ENCODE data around the gene NISCH. TPM values are rescaled to one million over a fixed set of nuclear protein-coding genes. Genes with fewer than 3 reads are reported as not detected.

The NISCH gene
- 10 to 100 TPM; 58.9 to 60.7 TPM for total RNA-seq

DNA sequence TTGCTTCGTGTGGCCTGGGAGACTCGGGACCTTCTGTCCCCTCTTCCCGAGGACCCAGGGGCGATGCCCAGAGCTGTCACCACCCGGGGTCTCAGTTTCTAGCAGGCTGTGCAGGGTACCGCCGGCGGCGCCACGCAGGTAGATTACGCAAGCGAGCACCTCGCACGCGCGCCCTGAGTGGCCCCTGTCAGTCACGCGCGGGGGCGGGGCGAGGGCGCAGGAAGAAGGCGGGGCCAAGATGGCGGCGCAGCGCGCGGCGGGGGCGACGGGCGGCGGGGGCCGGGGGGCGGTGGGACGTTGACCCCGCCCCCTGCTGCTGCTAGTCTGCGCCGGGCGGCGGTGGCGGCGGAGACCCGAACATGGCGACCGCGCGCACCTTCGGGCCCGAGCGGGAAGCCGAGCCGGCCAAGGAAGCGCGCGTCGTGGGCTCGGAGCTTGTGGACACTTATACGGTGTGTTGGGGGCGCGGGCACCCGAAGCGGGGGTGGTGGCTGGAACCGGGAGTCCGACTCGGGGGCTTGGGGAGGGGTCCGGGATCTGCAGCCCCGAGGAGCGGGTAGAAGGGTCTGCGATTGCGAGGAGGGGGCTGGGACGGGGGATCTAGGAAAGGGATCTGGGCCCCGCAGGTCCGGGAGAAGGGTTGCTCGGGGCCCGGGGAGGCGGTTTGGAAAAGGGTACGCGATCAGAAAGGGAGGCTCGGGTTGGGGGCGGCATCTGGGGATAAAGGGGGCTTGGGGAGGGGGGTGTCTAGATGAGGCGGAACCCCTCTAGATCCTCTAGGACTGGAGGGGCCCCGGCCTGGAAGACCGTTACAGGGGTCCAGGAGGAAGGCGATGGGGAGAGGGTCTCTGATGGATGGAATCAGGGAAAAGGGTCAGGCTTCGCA lies at the start of gene NISCH:
TSS of gene NISCH (plus strand) at position 322 of the 886 bp plus-strand sequence. CDS start at position 360, 38 bp downstream.
- ChIA-PET POLR2A (interaction anchor here (0.6 kb wide), 2 partner anchors 136 to 168 kb away, joined by 3 read pairs; partner anchors contain the start of gene GLYCTK), CTCF (interaction anchor here (1.1 kb wide), 1 partner anchor 43 kb away, joined by 10 read pairs; no protein-coding TSS in a partner anchor)

DNA sequence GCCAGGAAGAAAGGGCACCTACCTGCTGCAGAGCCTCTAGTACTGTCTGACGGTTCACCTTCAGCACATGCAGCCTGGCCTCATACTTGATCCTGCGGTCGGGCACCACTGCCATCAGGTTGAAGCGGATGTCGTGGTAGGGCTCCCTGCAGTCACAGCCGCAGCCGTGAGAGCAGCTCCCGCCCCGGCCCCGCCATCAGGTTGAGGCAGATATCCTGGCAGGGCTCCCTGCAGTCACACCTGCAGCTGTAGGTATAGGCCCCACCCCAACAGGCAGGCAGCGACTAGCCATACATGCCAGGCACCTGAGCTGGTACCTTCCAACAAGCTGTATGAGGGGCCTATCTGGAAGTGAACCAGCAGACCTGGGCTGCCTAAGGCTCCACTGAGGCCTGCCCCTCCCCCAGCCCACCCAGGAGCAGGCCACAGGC lies 49.2 kb upstream of the NISCH start:
- CTCF ChIA-PET: no interaction called here
- POLR2A ChIA-PET: no interaction called here

DNA sequence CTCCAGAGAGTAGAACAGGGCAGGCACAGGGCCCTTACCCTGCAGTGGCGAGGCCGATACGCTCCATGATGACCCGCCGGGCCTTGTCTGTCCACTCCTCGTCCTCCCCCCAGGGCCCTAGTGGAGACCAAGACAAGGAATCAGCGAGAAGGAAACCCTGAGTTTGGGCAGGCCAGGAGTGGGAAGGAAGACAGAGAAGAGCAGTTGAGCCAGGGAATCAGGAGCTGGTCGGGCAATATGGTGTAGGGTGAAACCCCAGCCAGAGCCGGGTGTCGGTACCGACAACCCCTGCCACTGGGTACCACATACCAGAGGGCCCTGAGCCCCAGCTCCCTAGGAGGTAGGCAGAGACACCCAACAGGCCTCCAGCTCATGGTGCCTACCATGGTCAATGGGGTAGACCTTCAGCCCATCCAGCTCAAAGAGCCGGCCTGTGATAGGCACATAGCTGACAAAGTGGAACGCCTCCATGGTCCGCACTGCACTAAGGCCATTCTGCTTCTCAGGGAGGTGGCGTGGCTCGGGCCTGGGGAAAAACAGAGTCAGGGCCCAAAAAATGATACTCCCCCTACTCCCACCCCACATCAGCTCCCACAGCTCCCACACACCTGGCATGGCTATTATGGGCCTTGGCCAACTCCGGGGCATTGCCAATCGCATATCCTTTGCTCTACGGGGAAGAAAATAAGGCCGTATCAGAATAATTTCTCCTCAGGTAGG lies 48.5 kb upstream of the NISCH start:
- ChIA-PET CTCF (interaction anchor here (1.2 kb wide), 1 partner anchor 39 kb away, joined by 6 read pairs; no protein-coding TSS in a partner anchor), POLR2A (no interaction called here)

DNA sequence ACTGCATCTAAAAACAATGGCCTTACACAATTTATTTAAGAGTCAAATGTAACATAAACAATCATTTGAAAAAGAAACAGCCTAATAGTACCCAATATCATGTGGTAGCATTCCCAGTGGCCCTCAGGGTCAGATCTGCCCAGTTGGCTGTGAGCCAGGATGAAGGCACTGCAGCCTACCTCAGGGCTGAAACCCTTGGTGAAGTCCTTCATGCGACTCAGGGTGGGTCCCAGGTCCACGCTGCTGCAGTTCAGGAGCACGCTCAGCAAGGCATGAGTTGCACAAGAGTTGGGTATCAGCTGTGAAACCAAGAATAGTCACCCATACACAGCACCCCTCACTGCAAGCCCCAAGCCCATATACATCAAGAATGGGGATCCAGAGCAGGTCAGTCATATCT lies 47.6 kb upstream of the NISCH start:
- POLR2A ChIA-PET: no interaction called here
- CTCF ChIA-PET: interaction anchor here (1.2 kb wide), 1 partner anchor 38 kb away, joined by 6 read pairs; no protein-coding TSS in a partner anchor

DNA sequence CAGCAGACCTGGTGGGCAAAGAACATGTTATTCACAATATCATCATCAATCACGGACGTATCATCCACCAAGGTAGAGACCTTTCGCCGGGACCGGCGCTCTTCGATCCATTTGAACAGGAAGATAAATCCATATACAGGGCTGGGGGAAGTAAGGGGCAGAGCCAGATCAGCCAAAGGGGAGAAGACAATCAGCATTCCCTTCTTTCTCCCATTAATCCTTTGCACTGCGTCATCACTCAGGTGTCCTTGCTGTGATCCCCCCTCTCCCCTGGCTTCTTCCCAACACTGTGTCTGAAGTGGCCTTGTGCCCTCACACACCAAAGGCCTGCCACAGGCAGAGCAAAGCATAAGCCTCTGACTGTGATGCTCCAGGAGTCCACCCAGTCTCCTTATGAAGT lies 46.9 kb upstream of the NISCH start:
- ChIA-PET CTCF (interaction anchor here (1.2 kb wide), 1 partner anchor 38 kb away, joined by 6 read pairs; no protein-coding TSS in a partner anchor), POLR2A (no interaction called here)

DNA sequence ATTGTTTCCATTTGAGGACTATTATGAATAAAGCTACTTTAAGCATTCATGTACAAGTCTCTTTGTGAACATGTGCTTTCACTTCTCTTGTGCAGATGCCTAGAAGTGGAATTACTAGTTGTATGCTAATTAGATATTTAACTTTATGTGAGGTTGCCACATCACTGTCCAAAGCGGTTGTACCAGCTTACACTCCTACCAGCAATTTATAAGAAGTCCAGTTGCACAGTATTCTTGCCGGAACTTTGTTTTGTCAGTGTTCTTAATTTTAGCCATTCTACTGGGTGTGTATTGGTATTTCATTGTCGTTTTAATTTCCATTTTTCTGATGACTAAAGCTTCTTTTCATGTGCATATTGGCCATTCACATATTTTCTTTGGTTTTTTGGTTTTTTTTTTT lies 39.6 kb upstream of the NISCH start:
- POLR2A ChIA-PET: no interaction called here

DNA sequence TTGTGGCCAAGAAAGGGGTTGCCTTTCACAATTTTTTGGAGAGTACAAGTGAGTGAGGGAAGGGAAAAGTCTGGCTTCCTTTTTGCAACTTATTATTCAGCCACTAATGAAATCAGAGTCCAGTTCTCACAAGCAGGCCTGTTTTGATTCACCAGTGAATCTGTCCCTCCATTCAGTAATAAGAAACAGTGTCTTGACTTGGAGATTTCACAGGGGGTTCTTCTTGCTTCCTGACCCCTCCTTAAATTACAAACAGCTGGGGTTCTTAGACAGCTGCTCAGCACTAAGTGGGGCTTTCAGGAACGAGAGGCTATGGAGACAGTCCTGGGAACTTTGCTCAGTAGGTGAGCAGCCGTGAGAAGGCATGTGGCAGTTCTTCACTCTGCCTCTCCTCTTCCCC lies 35.0 kb upstream of the NISCH start:
- POLR2A ChIA-PET: no interaction called here
- CTCF ChIA-PET: interaction anchor here (1.6 kb wide), 1 partner anchor 14 kb away, joined by 3 read pairs; no protein-coding TSS in a partner anchor

More for the DNA sequence above, 39.6 kb upstream of the NISCH start:
- CTCF ChIA-PET: interaction anchor here (1.5 to 3.9 kb wide), 2 partner anchors 13 to 31 kb away, joined by 12 to 16 read pairs; no protein-coding TSS in a partner anchor

DNA sequence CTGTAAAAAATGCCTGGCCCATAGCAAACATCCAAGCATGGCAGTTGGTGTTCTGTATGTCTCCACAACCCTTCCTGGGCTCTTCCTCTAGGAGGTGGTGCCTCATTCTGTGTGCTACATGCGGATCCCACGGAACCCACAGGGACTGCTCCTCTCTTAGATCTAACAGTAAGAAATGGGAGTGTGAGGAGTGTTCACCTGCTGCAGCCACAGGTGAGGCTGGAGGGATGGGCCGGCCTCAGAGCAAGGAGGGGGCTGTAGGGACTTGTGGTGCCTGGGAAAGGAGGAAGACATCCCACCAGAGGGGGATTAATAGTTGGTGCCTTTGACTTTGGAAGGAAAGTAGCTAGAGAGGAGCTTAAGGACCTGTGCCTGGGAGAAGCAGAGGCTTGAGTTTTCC lies 32.7 kb upstream of the NISCH start:
- ChIA-PET POLR2A (no interaction called here), CTCF (no interaction called here)

DNA sequence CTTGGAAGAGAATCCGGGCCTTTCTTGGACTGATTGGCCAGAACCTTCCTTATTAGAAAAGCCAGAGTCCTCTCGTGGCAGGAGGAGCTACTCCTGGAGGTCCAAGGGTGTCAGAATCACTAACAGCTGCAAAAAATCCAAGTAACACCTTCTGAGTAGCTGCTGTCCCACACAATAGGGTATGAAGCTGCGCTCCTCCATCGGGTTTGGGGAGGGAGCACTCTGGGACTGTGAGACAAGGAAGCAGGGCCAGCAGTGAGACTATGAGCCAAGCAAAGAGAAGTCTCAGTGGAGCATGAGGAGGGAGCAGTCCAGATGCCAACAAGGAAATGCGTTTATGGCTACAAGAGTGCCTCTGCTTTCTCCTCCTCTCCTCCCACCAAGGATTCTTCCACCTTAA lies 32.2 kb upstream of the NISCH start:
- ChIA-PET POLR2A (no interaction called here), CTCF (no interaction called here)

DNA sequence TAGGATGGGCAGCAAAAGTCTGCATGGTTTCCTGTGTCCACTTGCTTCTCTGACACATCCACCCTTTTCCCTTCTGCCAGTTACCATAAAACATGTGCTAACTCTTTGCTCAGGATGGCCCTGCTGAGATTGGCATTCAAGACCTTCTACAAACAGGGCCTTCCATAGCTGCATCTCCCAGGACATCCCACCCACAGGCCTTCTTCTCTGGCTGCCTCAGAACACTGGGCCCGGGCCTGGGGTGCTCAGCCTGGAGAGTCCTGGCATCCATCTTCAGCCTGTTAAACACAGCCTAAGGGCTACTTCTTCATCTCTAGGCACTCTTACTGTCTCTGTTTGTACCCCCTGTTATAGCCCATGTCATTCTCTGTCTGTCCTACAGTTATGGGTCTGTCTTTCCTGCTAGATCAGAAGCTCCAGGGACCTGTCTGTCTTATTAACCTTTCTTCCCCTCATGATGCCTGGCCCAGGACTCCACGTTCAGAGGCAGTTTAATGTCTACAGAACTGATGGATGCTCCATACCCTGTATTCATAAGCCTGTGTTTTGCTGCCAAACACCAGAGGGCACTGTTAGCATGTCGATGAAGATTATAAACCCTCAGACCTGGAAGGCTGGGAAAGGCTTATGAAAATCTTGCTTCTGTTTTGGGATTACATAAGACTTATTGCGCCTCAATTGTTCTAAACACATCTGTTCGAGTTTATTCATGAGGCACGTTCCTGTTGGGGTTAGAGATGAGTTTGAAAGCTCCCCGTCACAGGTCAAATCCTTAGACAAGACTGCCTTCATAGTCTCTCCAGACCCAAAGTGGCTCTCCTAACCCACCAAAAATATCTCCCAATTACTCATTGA lies 27.0 kb upstream of the NISCH start:
- ChIA-PET CTCF (interaction anchor here (1.8 to 2.6 kb wide), 7 partner anchors 13 to 30 kb away, joined by 6 to 19 read pairs (median 12); partner anchors contain the start of genes SEMA3G and TNNC1), POLR2A (no interaction called here)

DNA sequence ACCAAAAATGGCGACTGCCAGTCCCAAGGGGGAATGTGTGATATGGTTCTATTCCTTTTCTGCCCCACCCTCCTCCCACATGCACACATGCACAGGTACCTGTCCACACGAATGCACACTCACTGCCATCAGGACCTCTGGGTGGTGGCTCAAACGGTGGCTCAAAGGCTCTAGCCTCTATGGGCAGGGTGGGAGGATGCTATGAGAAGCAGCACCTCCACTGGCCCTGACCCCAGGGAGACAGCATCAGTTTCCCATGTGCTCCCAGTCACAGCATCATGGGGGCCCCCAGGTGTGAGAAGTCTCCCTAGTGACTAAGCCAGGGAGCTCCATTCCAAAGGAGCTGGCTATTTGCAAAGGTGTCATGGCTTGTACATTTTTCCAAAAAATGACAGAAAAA lies 26.4 kb upstream of the NISCH start:
- ChIA-PET POLR2A (no interaction called here), CTCF (interaction anchor here (1.8 to 2.6 kb wide), 7 partner anchors 13 to 29 kb away, joined by 6 to 19 read pairs (median 12); partner anchors contain the start of genes SEMA3G and TNNC1)

DNA sequence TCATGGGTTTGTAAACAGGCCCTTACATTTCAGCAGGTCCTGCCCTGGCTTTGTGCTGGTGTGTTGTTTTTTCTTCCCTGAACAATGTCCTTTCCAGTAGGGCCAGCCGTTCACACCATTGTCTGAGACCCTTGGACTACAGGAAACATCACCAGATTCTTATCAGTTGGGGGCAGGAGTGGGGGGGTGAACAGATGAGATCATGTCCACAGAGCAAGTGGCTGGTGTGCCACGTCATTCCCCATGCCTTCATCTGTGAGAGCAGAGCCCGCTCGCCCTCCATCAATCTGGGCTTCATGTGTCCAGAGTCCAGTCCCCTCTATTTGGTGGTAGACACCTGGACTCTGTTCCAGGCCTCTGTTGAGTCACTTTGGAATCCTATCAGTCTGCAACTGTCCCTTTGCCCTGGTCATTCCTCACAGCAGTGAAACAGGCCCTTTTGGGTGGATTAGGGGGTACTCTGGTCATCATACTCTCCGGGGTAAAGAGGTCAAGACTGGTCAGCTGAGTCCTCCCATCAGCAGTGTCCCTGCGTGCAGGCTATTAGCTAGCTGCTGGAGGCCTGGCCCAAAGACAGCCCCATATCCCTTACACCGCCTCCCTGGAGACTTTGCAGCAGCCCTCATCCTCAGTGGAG lies 25.5 kb upstream of the NISCH start:
- ChIA-PET CTCF (interaction anchor here (1.8 to 2.6 kb wide), 5 partner anchors 14 to 24 kb away, joined by 9 to 19 read pairs (median 14); partner anchors contain the start of genes SEMA3G and TNNC1), POLR2A (no interaction called here)

DNA sequence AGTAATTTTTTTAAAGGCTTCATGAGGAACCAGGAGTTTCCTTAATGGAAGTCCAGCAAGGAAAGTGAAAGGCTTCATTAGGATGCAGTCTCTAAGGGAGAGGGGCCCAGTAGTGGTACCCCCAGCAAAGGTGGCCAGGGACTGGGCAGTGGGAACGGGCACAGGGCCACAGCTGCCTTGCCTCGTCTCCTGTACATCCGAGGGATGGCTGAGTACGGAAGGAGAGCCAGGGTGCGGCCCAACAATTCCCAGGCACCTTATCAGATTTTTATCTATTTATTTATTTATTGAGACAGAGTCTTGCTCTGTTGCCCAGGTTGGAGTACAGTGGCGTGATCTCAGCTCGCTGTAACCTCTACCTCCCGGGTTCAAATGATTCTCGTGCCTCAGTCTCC lies 25.0 kb upstream of the NISCH start:
- POLR2A ChIA-PET: no interaction called here
- CTCF ChIA-PET: no interaction called here

DNA sequence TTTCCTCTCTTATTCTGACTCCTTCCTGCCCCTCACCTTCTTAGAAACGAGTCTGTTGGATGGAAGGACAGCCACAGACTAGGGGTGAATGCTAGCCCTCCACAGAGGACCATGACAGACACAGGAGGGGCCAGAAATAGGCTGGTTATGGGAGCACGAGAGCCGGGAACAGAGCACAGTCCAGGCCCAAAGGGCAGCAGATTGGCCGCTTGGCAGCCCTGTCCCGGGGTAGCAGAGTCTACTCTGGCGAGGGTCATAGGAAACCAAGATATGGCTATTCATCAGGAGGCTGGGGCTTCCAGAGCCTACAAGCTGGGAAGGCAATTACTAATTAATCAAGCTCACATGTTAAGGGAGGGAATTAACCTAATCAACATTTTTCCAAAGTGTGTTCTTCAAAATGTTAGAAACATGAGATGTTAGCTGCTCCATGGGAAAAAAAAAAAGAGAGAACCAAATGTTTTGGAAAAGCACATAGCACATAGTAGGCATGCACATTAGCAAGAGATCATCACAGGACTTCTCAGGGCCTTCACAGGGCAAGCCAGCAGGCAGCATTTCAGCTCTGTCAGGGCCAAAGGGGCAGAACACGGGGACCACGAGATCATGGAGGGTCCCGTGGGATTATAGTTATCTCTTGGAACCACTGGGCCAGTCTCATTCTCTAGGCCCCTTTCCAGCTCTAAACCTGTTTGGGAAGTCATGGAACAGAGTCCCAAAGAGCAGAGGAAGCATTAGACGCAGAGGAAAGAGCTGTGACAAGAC lies 23.8 kb upstream of the NISCH start:
- CTCF ChIA-PET: interaction anchor here (3.1 kb wide), 1 partner anchor 14 kb away, joined by 22 read pairs; the partner anchor contains the start of gene SEMA3G
- POLR2A ChIA-PET: no interaction called here

DNA sequence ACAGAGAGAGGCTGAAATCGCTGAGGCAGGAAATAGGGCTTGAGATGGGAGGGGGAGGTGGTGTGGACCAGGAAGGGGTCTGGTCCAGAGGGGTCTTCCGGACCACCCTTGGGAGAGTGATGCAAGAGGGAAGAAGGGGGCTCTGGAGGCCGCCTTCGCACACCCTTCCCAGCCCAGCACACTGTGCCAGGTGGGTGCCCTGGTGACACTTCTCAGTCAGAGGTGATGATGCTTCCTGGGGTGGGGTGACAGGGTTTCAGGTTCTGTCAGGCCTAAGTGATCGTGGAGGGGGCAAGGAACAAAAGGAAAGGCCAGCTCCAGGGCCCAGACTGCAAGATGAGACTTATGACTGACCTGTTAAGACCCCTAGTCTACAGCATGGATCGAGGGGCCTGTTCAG lies 23.2 kb upstream of the NISCH start:
- ChIA-PET POLR2A (no interaction called here), CTCF (interaction anchor here (3.1 kb wide), 1 partner anchor 14 kb away, joined by 22 read pairs; the partner anchor contains the start of gene SEMA3G)

DNA sequence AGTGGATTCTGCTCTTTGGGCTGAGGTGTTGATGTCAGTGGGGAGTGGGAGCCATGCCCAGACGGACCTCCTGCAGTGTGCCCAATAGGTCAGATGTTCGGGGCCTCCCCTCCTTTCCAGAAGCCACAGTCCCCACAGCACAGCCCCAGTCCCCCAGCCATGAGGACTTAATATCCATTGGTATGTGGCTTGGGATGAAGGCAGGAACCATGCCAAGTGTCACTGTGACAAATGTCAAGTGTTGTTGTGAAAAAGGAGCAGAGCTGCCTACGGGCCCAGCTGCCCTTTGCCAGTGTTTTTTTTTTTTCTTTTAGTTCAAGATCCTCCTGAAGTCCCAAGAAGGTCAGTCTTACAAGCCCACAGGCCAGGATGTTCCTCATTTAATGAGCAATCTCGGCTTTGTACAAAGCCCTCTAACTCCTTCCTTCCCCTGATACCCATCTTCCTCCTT lies 22.7 kb upstream of the NISCH start:
- CTCF ChIA-PET: interaction anchor here (2.1 to 3.1 kb wide), 2 partner anchors 13 to 20 kb away, joined by 9 to 22 read pairs; partner anchors contain the start of gene SEMA3G
- POLR2A ChIA-PET: interaction anchor here (0.7 kb wide), 1 partner anchor 99 kb away, joined by 3 read pairs; no protein-coding TSS in a partner anchor

DNA sequence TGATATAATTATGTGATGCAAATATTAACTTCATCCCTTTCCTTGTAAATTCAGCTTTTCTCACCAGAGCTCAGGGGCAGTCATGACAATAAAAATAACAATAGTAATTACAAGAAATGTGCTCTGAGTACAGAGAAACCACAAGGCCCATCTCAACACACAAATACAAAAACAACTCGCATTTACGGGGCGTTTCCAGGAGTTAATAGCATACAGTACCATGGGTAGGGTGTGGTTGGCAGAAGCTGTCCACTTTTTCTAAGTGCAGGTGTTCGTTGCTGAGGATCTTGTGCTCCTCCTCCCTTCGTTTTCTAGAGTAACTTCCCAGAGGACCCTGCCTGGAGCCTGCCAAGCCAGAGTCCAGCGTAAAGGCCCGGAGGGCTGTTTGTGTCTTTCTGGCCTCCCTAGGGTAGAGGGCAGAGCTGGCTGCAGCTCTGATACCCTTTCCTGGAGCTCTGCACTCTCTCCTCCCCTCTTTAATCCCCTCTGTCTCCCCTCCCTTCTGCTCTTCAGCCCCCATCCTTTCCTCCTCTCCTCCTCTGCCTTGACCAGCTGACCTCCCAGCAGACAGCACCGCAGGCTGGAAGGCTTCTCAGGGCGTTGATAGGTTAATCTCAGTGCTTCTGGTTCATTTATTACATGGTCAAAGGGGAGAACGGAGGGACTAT lies 21.9 kb upstream of the NISCH start:
- ChIA-PET POLR2A (interaction anchor here (0.7 kb wide), 1 partner anchor 100 kb away, joined by 3 read pairs; no protein-coding TSS in a partner anchor), CTCF (interaction anchor here (1.3 to 3.1 kb wide), 3 partner anchors 13 to 21 kb away, joined by 3 to 22 read pairs (median 9); partner anchors contain the start of gene SEMA3G)
